GM19468 (cell line): ENCODE data around the gene SCN11A.
A peak's percentile ranks its signal among the peaks of the same experiment; 100 is the strongest.

Experiments
- ATAC-seq: cut with Tn5 transposase; IDR thresholded peaks from one replicate; pipeline ENCODE4 v1.9.1; 2021; ENCODE audit warnings: mild to moderate bottlenecking, moderate library complexity, moderate number of reproducible peaks; ENCODE audit not compliant: unreplicated experiment; ENCODE audit errors: extremely low read depth

SCN11A gene

GRCh38 chr3:39051649-39052561 lies at the start of gene SCN11A, which contains the start of gene WDR48:
Gene SCN11A, minus strand, starts transcription at chr3:39051944. Its CDS starts 101,582 bp downstream, at chr3:38950362.
Gene WDR48, plus strand, starts transcription at chr3:39052016. Its CDS starts 10 bp downstream, at chr3:39052026.
- peak; percentile 93 for ATAC-seq

GRCh38 chr3:39101022-39101689 lies 49.4 kb upstream of the SCN11A start:
- no peak for ATAC-seq

- no peak for ATAC-seq
Measured at GRCh38 chr3:39100500-39100886, 48.7 kb upstream of the SCN11A start.

GRCh38 chr3:39099738-39100499 lies 48.2 kb upstream of the SCN11A start:
- no peak for ATAC-seq

GRCh38 chr3:39099242-39099641 lies 47.5 kb upstream of the SCN11A start:
- no peak for ATAC-seq

GRCh38 chr3:39098473-39099000 lies 46.8 kb upstream of the SCN11A start:
- no peak for ATAC-seq

- ATAC-seq, result no peak
Measured at GRCh38 chr3:39097716-39098472, 46.1 kb upstream of the SCN11A start.

- ATAC-seq, result no peak
Measured at GRCh38 chr3:39096775-39097174, 45.0 kb upstream of the SCN11A start.

- ATAC-seq, result no peak
Measured at GRCh38 chr3:39095778-39096177, 44.0 kb upstream of the SCN11A start.

- ATAC-seq, result no peak
Measured at GRCh38 chr3:39094851-39095677, 43.3 kb upstream of the SCN11A start.

GRCh38 chr3:39090922-39091321 lies 39.2 kb upstream of the SCN11A start:
- no peak for ATAC-seq

- ATAC-seq, result no peak
Measured at GRCh38 chr3:39088889-39089288, 37.1 kb upstream of the SCN11A start.

GRCh38 chr3:39088456-39088855 lies 36.7 kb upstream of the SCN11A start:
- ATAC-seq, result no peak

- ATAC-seq, result no peak
Measured at GRCh38 chr3:39086144-39086543, 34.4 kb upstream of the SCN11A start.

GRCh38 chr3:39082666-39083313 lies 31.0 kb upstream of the SCN11A start:
- no peak for ATAC-seq

- ATAC-seq, result no peak
Measured at GRCh38 chr3:39080026-39080425, 28.3 kb upstream of the SCN11A start.

- ATAC-seq, result no peak
Measured at GRCh38 chr3:39079530-39079929, 27.8 kb upstream of the SCN11A start.

- ATAC-seq, result peak; percentile 58
Measured at GRCh38 chr3:39075910-39076309, 24.2 kb upstream of the SCN11A start.
